Mesendoderm (in vitro differentiated cells): Measurements from ENCODE around the gene VIM.

Experiments
- DNase-seq: peaks from one replicate; pipeline ENCODE4 v3.0.0; 2013
- H2AK5ac ChIP-seq: 2 replicates; pipeline ENCODE4 v1.6.1; 2013; ENCODE audit warnings: low read length, inconsistent platforms
- H2BK120ac ChIP-seq: 2 replicates; pipeline ENCODE4 v1.6.1; 2013; ENCODE audit warnings: low read depth, mild to moderate bottlenecking, low read length, moderate library complexity, mixed read lengths
- H2BK15ac ChIP-seq: replicated peaks from 2 replicates; pipeline ENCODE4 v1.6.1; 2013; ENCODE audit warnings: low read depth, mild to moderate bottlenecking, moderate library complexity
- H2BK5ac ChIP-seq: 2 replicates; pipeline ENCODE4 v1.6.1; 2013; ENCODE audit warnings: low read length, inconsistent platforms
- H3K18ac ChIP-seq: 2 replicates; pipeline ENCODE4 v1.6.1; 2013; ENCODE audit warnings: mild to moderate bottlenecking, low read length, mixed read lengths
- H3K23ac ChIP-seq: one replicate; pipeline ENCODE4 v1.6.1; 2013; ENCODE audit warnings: low read length
- H3K27ac ChIP-seq: 2 replicates; pipeline ENCODE4 v1.5.1; 2013; ENCODE audit warnings: low read depth, mild to moderate bottlenecking, inconsistent platforms, low read length, moderate library complexity
- H3K27me3 ChIP-seq: 2 replicates; pipeline ENCODE4 v1.6.1; 2013; ENCODE audit warnings: low read length, control low read depth, mild to moderate bottlenecking, inconsistent platforms; ENCODE audit not compliant: insufficient read depth, poor library complexity
- H3K36me3 ChIP-seq: 2 replicates; pipeline ENCODE4 v1.6.1; 2013; ENCODE audit warnings: low read length, inconsistent platforms; ENCODE audit not compliant: control insufficient read depth, insufficient read depth
- H3K4ac ChIP-seq: one replicate; pipeline ENCODE4 v1.6.1; 2013; ENCODE audit warnings: low read depth, mild to moderate bottlenecking, low read length, moderate library complexity
- H3K4me1 ChIP-seq: 2 replicates; pipeline ENCODE4 v1.6.1; 2013; ENCODE audit warnings: low read depth, low read length, inconsistent platforms; ENCODE audit not compliant: control insufficient read depth
- H3K4me2 ChIP-seq: 2 replicates; pipeline ENCODE4 v1.6.1; 2013; ENCODE audit warnings: low read length
- H3K4me3 ChIP-seq: 2 replicates; pipeline ENCODE4 v1.5.1; 2013; ENCODE audit warnings: mild to moderate bottlenecking, low read length
- H3K56ac ChIP-seq: one replicate; pipeline ENCODE4 v1.6.1; 2013; ENCODE audit warnings: low read length
- H3K79me1 ChIP-seq: 2 replicates; pipeline ENCODE4 v1.6.1; 2013; ENCODE audit warnings: low read length, inconsistent platforms
- H3K79me2 ChIP-seq: 2 replicates; pipeline ENCODE4 v1.6.1; 2013; ENCODE audit warnings: mild to moderate bottlenecking, low read length; ENCODE audit not compliant: control insufficient read depth, insufficient read depth
- H3K9ac ChIP-seq: 2 replicates; pipeline ENCODE4 v1.6.1; 2013; ENCODE audit warnings: low read length, inconsistent platforms
- H4K5ac ChIP-seq: one replicate; pipeline ENCODE4 v1.6.1; 2013; ENCODE audit warnings: low read length
- H4K8ac ChIP-seq: one replicate; pipeline ENCODE4 v1.6.1; 2013; ENCODE audit warnings: low read depth, mild to moderate bottlenecking, control low read depth, low read length, moderate library complexity
- WGBS: extraction: QIAGEN DNeasy Blood & Tissue Kit; methylation state at CpG from one replicate; pipeline ENCODE4 v1.1.7; 2013; ENCODE audit warnings: low lambda C conversion rate, missing lambda C conversion rate; ENCODE audit not compliant: insufficient coverage; ENCODE audit errors: extremely low coverage; 5-methylcytosine and 5-hydroxymethylcytosine counted together

The VIM gene

GRCh38 chr10:17202999-17203398, 25.0 kb upstream of the VIM start:
- no peak overlapping the region for H2BK5ac ChIP-seq
- no peak overlapping the region for H3K27ac ChIP-seq

GRCh38 chr10:17203416-17203815, 24.6 kb upstream of the VIM start:
- Histone ChIP-seq H4K8ac (no peak overlapping the region), H3K79me1 (no peaks in the 10 kb centered on the region), H3K36me3 (no peaks in the 10 kb centered on the region), H3K4ac (no peak overlapping the region), H2BK120ac (no peak overlapping the region), H3K4me3 (no peak overlapping the region), H2BK5ac (no peak overlapping the region), H3K56ac (no peak overlapping the region), H3K79me2 (no peaks in the 10 kb centered on the region), H3K27ac (no peak overlapping the region), H3K9ac (no peak overlapping the region), H2AK5ac (no peak overlapping the region), H3K4me1 (no peaks in the 10 kb centered on the region), H3K27me3 (no peaks in the 10 kb centered on the region), H3K4me2 (no peak overlapping the region), H4K5ac (no peak overlapping the region), H3K18ac (no peak overlapping the region), H2BK15ac (no peak overlapping the region), H3K23ac (no peak overlapping the region)
- DNase-seq = peak; percentile 34
- no CpG with 5 or more reads among the region's 3 CpGs for WGBS

More at GRCh38 chr10:17202999-17203398, 25.0 kb upstream of the VIM start:
- Histone ChIP-seq H3K36me3 (no peaks in the 10 kb centered on the region), H4K8ac (no peak overlapping the region), H2BK120ac (no peak overlapping the region), H3K56ac (no peak overlapping the region), H3K27me3 (no peaks in the 10 kb centered on the region), H2AK5ac (no peak overlapping the region), H4K5ac (no peak overlapping the region), H3K23ac (no peak overlapping the region), H3K4me3 (no peak overlapping the region), H3K18ac (no peak overlapping the region), H2BK15ac (no peak overlapping the region), H3K4ac (no peak overlapping the region), H3K4me2 (no peak overlapping the region), H3K4me1 (no peaks in the 10 kb centered on the region), H3K9ac (no peak overlapping the region), H3K79me2 (no peaks in the 10 kb centered on the region), H3K79me1 (no peaks in the 10 kb centered on the region)
- peak; percentile 29 for DNase-seq
- no CpG with 5 or more reads among the region's 4 CpGs for WGBS

- no peak overlapping the region for H3K4me2 ChIP-seq
- H3K27me3 ChIP-seq = no peaks in the 10 kb centered on the region
- H3K79me1 ChIP-seq = no peaks in the 10 kb centered on the region
- no peak overlapping the region for H2BK120ac ChIP-seq
- no peak for DNase-seq
- H3K9ac ChIP-seq = no peak overlapping the region
- no peak overlapping the region for H3K56ac ChIP-seq
- H3K23ac ChIP-seq = no peak overlapping the region
- H2BK15ac ChIP-seq = no peak overlapping the region
- no peak overlapping the region for H2AK5ac ChIP-seq
- no peak overlapping the region for H4K5ac ChIP-seq
- no peaks in the 10 kb centered on the region for H3K36me3 ChIP-seq
- H3K4me3 ChIP-seq = no peak overlapping the region
- no peaks in the 10 kb centered on the region for H3K79me2 ChIP-seq
- H3K27ac ChIP-seq = no peak overlapping the region
- no peak overlapping the region for H3K18ac ChIP-seq
- H3K4ac ChIP-seq = no peak overlapping the region
- no peak overlapping the region for H4K8ac ChIP-seq
- no peak overlapping the region for H2BK5ac ChIP-seq
- WGBS = no CpG with 5 or more reads among the region's 7 CpGs
- H3K4me1 ChIP-seq = no peaks in the 10 kb centered on the region
These were observed 21.8 kb upstream of the VIM start for GRCh38 chr10:17206210-17206709.

- Histone ChIP-seq H4K5ac (no peak overlapping the region), H3K9ac (no peak overlapping the region), H3K18ac (no peak overlapping the region), H3K56ac (no peak overlapping the region), H2AK5ac (no peak overlapping the region), H3K4ac (no peak overlapping the region), H3K4me2 (no peak overlapping the region), H4K8ac (no peak overlapping the region), H3K27me3 (no peaks in the 10 kb centered on the region), H2BK5ac (no peak overlapping the region), H3K4me3 (no peak overlapping the region), H3K36me3 (no peaks in the 10 kb centered on the region), H2BK120ac (no peak overlapping the region), H2BK15ac (no peak overlapping the region), H3K27ac (no peak overlapping the region), H3K79me1 (no peaks in the 10 kb centered on the region), H3K4me1 (no peaks in the 10 kb centered on the region), H3K79me2 (no peaks in the 10 kb centered on the region), H3K23ac (no peak overlapping the region)
- DNase-seq = no peak
These were observed 19.6 kb upstream of the VIM start for GRCh38 chr10:17208476-17208875.

- Histone ChIP-seq H3K9ac (no peak overlapping the region), H2BK120ac (no peak overlapping the region), H4K8ac (no peak overlapping the region), H3K79me1 (no peaks in the 10 kb centered on the region), H3K27me3 (no peaks in the 10 kb centered on the region), H3K27ac (no peak overlapping the region), H3K4me3 (no peak overlapping the region), H2BK15ac (no peak overlapping the region), H2AK5ac (no peak overlapping the region), H2BK5ac (no peak overlapping the region), H4K5ac (no peak overlapping the region), H3K4ac (no peak overlapping the region), H3K23ac (no peak overlapping the region), H3K4me1 (no peaks in the 10 kb centered on the region), H3K36me3 (no peaks in the 10 kb centered on the region), H3K79me2 (no peaks in the 10 kb centered on the region), H3K4me2 (no peak overlapping the region), H3K56ac (no peak overlapping the region), H3K18ac (no peak overlapping the region)
- DNase-seq = no peak
- WGBS = no CpG with 5 or more reads among the region's 1 CpG
These were observed 18.7 kb upstream of the VIM start for GRCh38 chr10:17209302-17209701.

- WGBS = 100% methylated on average over 2 of the region's 2 CpGs
- Histone ChIP-seq H2BK120ac (no peak overlapping the region), H3K18ac (no peak overlapping the region), H2BK15ac (no peak overlapping the region), H3K4me2 (no peak overlapping the region), H2AK5ac (no peak overlapping the region), H3K23ac (no peak overlapping the region), H4K8ac (no peak overlapping the region), H3K27ac (no peak overlapping the region), H3K27me3 (no peaks in the 10 kb centered on the region), H3K4me1 (no peaks in the 10 kb centered on the region), H3K79me1 (no peaks in the 10 kb centered on the region), H4K5ac (no peak overlapping the region), H3K4ac (no peak overlapping the region), H3K56ac (no peak overlapping the region), H3K9ac (no peak overlapping the region), H2BK5ac (no peak overlapping the region), H3K36me3 (no peaks in the 10 kb centered on the region), H3K79me2 (no peaks in the 10 kb centered on the region), H3K4me3 (no peak overlapping the region)
- DNase-seq = no peak
These were observed 18.2 kb upstream of the VIM start for GRCh38 chr10:17209881-17210280.
